ENCODE results near the gene HRNR.

HRNR gene

GRCh38 chr1:152188673-152189591 is 35.1 kb downstream of the HRNR start:
- peak; percentile 90 for DNase-seq

- DNase-seq, result no peak
Observed at GRCh38 chr1:152186556-152187285, 37.3 kb downstream of the HRNR start.

DNA sequence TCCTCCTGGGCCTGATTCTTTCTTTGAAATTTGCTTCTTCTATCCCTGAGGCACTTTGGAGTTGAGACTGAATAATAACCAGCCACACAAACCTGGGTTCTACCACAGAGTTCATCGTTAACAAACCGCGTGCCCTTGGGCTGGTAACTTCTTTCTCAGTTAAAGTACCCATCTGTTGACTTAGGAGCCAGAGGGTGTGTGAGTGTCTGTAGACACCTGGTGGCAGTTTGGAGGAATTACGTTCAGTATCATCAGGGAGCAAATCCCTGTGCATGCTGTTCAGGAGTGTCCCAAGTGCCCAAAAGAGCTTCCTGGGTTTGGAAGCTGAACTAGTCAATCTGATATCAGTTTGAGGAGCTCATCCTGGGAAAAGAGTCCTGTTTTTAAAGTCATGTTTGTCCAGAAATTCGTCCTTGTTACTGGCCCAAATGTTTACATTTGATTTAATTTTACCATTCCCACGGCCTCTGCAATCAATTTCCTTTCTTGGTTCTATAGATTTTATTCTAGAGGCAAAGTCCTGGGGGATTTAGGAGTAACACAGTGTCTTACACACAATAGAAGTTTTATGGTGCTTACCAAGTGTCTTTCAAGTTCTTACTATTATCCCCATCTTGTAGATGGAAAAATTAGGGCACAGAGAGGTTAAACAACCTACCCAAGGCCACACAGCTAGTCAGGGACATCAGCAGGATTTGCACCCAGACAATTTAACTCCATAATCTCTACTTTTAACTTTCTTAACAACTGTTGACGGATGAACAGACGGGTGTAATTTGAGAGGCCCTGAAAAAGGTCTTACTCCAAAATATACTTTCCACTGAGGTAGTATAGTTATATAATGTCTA is 38.2 kb downstream of the HRNR start:
- peak; percentile 40 for DNase-seq

GRCh38 chr1:152182944-152183361 is 41.0 kb downstream of the HRNR start:
- no peak for DNase-seq

DNA sequence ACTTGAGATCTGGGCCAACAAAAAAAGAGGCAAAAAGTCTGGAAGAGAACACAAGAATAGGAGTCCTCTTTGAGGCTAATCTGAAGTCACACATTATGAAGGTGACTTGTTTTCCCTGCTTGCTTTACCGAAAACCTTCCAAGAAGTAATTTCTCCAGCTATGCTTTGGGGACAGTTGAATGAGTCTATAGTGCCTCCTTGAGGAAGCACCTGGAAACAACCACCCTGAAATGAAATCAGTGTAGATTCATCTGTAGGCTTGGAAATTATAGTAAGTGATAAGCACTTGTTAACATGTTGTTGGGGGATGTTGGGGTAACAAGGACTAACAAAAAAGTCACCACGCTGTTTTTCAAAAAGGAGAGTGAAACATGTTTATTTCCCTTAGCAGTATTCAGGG is 41.6 kb downstream of the HRNR start:
- no peak for DNase-seq

DNA sequence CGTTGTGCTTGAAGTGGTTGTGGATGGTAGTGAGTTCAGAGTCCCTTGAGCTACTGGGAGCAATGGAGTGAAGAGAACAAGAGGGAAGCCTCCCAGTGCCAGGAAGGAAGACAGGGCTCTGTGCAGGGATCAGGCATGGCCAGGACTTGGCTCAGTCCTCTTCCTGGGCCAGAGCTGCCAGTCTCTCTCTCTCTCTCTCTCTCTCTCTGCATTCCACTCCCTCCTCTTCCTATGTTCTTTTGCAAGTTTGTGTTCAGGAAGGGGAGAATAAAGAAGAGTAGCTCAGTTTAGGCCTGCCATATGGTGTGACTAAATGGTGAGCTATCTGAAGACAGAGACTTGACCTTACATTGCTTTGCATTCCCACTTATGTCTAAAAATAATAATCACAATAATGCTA is 44.4 kb downstream of the HRNR start:
- no peak for DNase-seq

DNA sequence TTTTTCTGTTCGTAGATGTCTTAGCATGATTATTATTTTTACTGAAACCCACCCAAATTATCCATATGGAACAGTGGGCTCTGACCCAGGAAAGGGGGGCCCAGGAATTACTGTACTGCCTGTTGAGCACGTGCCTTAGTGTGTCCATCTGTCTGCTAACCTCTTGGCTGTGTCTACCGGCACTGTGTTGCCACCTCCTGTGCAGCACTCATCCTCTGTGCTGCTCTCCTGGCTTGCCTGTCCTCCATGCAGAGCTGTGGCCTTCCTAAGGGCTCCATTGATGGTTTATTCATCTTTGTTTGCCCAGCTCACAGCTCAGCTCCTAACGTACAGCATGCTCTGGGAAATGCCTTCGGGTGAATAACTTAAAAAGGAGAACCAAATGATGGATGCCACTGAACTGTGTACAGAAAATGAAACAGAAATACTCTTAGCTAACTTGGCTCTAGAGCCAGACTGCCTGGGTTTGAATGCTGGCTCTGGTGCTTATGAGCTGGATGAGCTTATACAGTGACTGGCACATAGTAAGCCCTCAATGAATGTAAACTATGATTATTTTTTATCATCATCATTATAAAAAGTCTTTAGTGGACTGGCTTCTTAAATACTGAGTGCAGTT is 53.6 kb downstream of the HRNR start:
- DNase-seq, result no peak

- no peak for DNase-seq
Observed at GRCh38 chr1:152169366-152170025, 54.5 kb downstream of the HRNR start.

DNA sequence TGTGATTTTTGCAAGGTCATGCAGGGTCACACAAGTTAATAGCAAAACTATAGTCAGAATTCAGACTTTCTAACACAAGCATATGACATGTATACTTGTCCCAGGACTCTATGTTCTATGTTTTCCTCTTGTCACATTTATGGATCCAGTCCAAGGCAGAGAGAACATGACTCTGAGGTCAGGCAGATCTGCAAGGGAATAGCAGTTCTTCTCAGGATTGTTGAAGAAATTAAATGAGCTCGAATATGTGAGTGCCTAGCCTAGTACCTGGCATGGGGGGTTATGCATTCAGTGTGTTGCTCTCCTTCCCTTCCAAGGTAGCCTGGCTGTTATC is 55.5 kb downstream of the HRNR start:
- DNase-seq, result no peak

DNA sequence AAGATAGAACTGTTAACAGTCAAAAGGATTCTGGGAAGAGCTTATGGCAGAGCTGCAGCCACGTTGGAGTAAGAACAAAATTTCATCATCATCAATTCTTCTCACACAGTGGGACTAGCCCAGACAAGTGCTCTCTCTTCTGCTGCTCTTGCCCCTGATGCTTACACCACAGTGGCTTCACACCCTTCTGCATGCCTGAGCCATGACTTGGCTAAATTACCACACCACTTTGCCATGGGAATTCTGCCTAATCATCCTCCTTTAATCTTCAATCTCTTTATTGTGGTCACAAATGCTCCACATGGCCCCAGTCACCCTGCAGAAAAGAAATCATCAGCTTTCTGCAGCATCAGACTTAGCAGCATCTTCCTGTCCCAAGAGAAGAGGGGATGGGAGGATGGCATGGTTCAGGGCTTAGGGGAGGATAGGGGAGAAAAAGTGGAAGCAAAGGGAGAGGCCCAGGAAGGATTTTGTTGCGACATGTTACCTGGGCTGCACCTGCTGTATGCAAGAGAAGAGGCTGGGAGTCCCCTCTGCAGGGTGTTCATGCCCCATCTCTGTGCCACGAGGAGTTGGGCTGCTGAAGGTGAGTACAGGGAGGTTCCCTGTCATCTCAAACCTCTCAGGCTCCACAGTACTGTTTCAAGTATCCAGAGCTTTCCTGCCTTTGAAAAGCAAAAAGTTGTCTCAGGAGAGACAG is 56.0 kb downstream of the HRNR start:
- DNase-seq, result no peak

DNA sequence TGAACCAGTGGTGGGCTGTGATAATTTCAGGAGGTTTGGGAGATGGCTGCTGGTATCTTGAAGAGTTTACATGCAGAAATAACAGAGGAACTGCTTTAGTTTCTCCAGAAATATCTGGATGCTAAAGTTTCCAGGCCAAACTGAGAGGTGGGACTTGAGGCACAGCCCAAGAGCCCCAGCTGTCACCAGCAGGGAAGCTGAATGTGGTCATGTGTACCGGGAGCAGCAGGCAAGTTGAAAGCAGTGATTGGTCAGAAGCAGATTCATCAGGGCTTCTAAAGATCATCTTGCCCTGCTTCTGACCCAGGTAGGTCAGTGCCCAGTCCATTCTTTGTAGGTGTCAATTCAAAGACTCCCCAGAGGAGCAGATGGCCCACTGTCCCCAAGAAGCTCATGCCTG is 57.0 kb downstream of the HRNR start:
- DNase-seq, result no peak

GRCh38 chr1:152165286-152166077 is 58.5 kb downstream of the HRNR start:
- DNase-seq, result no peak

GRCh38 chr1:152164517-152165136 is 59.4 kb downstream of the HRNR start:
- DNase-seq, result no peak

DNA sequence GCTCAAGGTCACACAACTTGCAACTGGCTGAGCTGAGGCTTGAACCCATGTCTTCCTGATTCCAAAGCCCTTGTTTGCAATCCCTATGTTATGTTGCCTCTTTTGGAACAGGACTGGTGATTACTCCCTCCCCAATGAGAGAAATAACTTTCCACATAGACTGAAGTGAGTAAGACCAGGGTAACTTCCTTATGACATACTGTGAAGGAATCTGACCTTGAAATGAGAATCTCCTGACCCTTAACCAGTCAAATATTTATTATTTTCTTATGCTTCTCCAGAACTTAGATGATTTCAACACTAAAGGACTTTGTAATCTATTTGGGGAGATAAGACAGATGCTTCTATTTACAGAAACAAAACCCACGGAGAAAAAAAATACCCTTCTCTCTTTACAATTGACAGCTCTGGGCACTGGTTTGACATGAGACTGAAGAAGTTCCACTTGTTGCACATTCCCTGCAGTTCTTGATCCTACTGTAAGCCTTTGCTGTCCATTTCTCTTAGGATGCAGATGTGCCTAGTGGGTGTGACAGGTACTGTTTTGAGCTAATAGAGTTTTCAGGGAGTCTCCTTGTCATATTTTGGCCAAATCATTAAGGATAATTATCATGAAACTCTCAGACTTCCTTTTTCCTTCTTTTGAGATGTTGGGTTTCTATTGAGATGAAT is 61.1 kb downstream of the HRNR start:
- DNase-seq, result no peak
